Lung (tissue), 16 donors: ENCODE results near the gene CHD9NB. TPM values are rescaled to one million over a fixed set of nuclear protein-coding genes. Genes with fewer than 3 reads are reported as not detected.

Experiments used
- ATAC-seq: fragments of 200-7000 bp; cut with Tn5 transposase; one replicate; pipeline ENCODE4 v1.9.1; 2020; ENCODE audit warnings: moderate number of reproducible peaks; ENCODE audit not compliant: insufficient read depth, low FRiP score
- DNase-seq, 3 donors: peaks; one replicate each; pipeline ENCODE4 v3.0.0-alpha.2; 2013 to 2017
- H3K27ac ChIP-seq, 2 donors: one replicate each; pipeline ENCODE4 v1.5.1; 2013; ENCODE audit warnings: mild to moderate bottlenecking in 2 of 2, moderate library complexity in 2 of 2, control low read depth in 1 of 2, inconsistent platforms in 1 of 2, low read depth in 1 of 2, low read length in 1 of 2
- H3K27me3 ChIP-seq, 3 donors: one replicate each; pipeline ENCODE4 v1.5.1; 2013; ENCODE audit warnings: low read length in 2 of 3; ENCODE audit not compliant: control insufficient read depth in 3 of 3, insufficient read depth in 3 of 3
- H3K36me3 ChIP-seq, 4 donors: one replicate each; pipeline ENCODE4 v1.5.1; 2013; ENCODE audit warnings: low read length in 4 of 4, mild to moderate bottlenecking in 1 of 4, moderate library complexity in 1 of 4; ENCODE audit not compliant: control insufficient read depth in 4 of 4, insufficient read depth in 4 of 4
- H3K4me1 ChIP-seq, 5 donors: one replicate each; pipeline ENCODE4 v1.5.1; 2013; ENCODE audit warnings: low read length in 5 of 5, mild to moderate bottlenecking in 2 of 5, moderate library complexity in 1 of 5; ENCODE audit not compliant: control insufficient read depth in 5 of 5, insufficient read depth in 5 of 5
- H3K4me3 ChIP-seq: one replicate; pipeline ENCODE4 v1.5.1; 2013; ENCODE audit warnings: mild to moderate bottlenecking, control low read depth, moderate library complexity
- H3K9ac ChIP-seq, 2 donors: one replicate each; pipeline ENCODE4 v1.5.1; 2013; ENCODE audit warnings: low read length in 2 of 2, control low read depth in 1 of 2; ENCODE audit not compliant: insufficient read depth in 1 of 2
- H3K9me3 ChIP-seq, 4 donors: one replicate each; pipeline ENCODE4 v1.5.1; 2013; ENCODE audit warnings: low read length in 3 of 4, mild to moderate bottlenecking in 1 of 4, moderate library complexity in 1 of 4; ENCODE audit not compliant: control insufficient read depth in 4 of 4, insufficient read depth in 3 of 4
- WGBS, 2 donors: extraction: QIAGEN DNeasy Blood & Tissue Kit; methylation state at CpG; one replicate each; pipeline ENCODE4 v1.1.7; 2013; 5-methylcytosine and 5-hydroxymethylcytosine counted together
- long read RNA-seq, 5 donors: transcript quantifications; one replicate each; lab custom pipeline, GENCODE V29; 2026
- polyA plus RNA-seq, 2 donors: library from polyadenylated mRNA; stranded (reverse); fragments of 200-250 nt; gene quantifications; one replicate each; pipeline ENCODE4 v1.2.1, GENCODE V29; 2013
- total RNA-seq, 2 donors: library from RNA; depleted of rRNA in 1 of 2; stranded (reverse); fragments of >200 nt in 1 of 2; gene quantifications; one replicate each; pipeline ENCODE4 v1.2.1, GENCODE V29; 2014 to 2021
- TF ChIP-seq, protein P1 (sequence below): IDR thresholded peaks from 2 replicates; pipeline ENCODE4 v1.5.1; 2012; ENCODE audit warnings: mild to moderate bottlenecking; ENCODE audit errors: control extremely low read depth, extremely low read depth
- donor health status: control.
- donor health status: control.
- donor health status: Bipolar disorder and iron deficiency.
- donor health status: healthy.
- donor health status: DM: yes; HTN: yes; CAD: no.

The CHD9NB gene
- total RNA-seq (10 to 100 TPM; 33.0 to 34.8 TPM), polyA plus RNA-seq (10 to 100 TPM; 19.8 to 26.8 TPM)
- long read RNA-seq, donor 1: 0 reads
- long read RNA-seq, donor 2: 0 reads
- long read RNA-seq, donor 3: 0 reads
- long read RNA-seq, donor 4: 0 reads
- long read RNA-seq, donor 5: 0 reads

DNA sequence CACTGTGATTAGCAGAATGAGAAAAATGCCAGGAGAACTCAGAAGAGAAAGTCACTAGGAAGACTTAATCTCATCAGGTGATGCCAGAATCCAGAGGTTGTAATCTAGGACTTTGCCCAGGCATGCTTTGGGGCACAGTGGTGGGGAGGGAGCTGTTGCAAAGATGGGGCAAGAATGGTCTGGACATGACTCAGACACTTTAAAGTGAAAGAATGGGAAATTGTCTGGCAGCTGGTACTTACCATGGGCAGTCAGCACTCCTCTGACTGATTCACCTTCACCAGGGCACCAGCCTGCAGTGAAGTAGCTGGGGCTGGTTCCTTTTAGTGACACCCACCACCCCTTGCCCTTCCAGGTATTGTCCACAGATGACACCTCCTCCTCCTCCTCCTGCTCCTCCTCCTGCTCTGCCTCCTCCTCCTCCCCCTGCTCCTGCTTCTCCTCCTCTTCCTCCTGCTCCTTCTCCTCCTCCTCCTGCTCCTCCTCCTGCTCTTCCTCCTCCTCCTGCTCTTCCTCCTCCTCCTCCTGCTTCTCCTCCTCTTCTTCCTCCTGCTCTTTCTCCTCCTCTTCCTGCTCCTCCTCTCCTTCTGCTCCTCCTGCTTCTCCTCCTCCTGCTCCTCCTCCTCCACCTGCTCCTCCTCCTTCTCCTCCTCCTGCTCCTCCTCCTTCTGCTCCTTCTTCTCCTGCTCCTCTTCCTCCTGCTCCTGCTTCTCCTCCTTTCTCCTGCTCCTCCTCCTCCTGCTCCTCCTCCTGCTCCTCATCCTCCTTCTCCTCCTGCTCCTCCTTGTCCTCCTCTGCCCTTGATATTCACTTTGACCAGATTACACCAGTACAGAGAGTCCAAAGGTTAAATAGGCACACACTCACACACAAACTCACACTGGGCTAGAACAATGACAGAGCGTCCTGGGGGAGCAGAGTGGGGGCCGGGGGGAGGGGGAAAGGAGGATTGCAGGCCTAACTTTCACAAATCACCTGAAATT is at the start of gene CHD9NB:
TSS of gene CHD9NB (minus strand) at position 379 of the 983 bp plus-strand sequence. CDS start 8,739 bp downstream, outside the sequence.
- peak; percentile 43 for ATAC-seq
- H3K9ac ChIP-seq: no peak within 1 kb of the TSS

DNA sequence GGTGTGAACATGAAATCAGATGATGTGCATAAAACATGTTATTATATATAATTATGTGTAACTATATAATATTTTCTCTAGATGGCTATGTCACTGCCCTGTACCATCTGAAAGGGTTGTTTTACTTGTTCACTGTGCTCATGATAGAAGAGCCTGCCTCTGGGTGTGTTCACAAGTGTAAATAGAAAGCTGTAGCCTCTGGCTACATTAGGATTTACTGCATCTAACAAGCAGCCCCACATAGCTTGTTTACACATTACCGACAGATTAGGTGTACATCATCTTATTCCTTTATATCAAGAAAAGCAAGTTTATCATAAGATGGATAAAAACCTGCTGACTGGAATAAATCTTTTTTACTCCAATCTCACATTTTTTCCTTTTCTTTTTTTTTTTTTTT is 48.2 kb upstream of the CHD9NB start:
- H3K9me3 ChIP-seq: no peaks in the 10 kb centered on the region
- H3K36me3 ChIP-seq: peaks cover 0 to 2% (median 0%) of the 10 kb centered on the region in 4 donors
- H3K27me3 ChIP-seq: no peaks in the 10 kb centered on the region
- WGBS, 2 donors: 72 to 88% methylated on average over 1 of the region's 1 CpG
- H3K4me1 ChIP-seq: peaks cover 3 to 30% (median 13%) of the 10 kb centered on the region in 5 donors
- H3K27ac ChIP-seq: peak overlapping the region in 1 of 2 donors; percentile 95
- no peak for ATAC-seq
- H3K9ac ChIP-seq: peak overlapping the region in 1 of 2 donors; percentile 42
- no peak for DNase-seq
- no peak overlapping the region for H3K4me3 ChIP-seq
- TF ChIP-seq, protein P1, sequence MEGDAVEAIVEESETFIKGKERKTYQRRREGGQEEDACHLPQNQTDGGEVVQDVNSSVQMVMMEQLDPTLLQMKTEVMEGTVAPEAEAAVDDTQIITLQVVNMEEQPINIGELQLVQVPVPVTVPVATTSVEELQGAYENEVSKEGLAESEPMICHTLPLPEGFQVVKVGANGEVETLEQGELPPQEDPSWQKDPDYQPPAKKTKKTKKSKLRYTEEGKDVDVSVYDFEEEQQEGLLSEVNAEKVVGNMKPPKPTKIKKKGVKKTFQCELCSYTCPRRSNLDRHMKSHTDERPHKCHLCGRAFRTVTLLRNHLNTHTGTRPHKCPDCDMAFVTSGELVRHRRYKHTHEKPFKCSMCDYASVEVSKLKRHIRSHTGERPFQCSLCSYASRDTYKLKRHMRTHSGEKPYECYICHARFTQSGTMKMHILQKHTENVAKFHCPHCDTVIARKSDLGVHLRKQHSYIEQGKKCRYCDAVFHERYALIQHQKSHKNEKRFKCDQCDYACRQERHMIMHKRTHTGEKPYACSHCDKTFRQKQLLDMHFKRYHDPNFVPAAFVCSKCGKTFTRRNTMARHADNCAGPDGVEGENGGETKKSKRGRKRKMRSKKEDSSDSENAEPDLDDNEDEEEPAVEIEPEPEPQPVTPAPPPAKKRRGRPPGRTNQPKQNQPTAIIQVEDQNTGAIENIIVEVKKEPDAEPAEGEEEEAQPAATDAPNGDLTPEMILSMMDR: no peak

More for the DNA sequence above, at the start of gene CHD9NB:
- H3K4me1 ChIP-seq: peaks cover 3 to 19% (median 9%) of the 10 kb centered on the region in 5 donors
- WGBS, 2 donors: 68 to 83% methylated on average over 2 of the region's 2 CpGs
- no peak for DNase-seq
- H3K4me3 ChIP-seq: no peak within 1 kb of the TSS
- H3K9me3 ChIP-seq: no peaks in the 10 kb centered on the region
- no peaks in the 10 kb centered on the region for H3K27me3 ChIP-seq
- TF ChIP-seq, protein P1: no peak
- peak within 1 kb of the TSS in 1 of 2 donors; percentile 2 for H3K27ac ChIP-seq
- no peaks in the 10 kb centered on the region for H3K36me3 ChIP-seq

DNA sequence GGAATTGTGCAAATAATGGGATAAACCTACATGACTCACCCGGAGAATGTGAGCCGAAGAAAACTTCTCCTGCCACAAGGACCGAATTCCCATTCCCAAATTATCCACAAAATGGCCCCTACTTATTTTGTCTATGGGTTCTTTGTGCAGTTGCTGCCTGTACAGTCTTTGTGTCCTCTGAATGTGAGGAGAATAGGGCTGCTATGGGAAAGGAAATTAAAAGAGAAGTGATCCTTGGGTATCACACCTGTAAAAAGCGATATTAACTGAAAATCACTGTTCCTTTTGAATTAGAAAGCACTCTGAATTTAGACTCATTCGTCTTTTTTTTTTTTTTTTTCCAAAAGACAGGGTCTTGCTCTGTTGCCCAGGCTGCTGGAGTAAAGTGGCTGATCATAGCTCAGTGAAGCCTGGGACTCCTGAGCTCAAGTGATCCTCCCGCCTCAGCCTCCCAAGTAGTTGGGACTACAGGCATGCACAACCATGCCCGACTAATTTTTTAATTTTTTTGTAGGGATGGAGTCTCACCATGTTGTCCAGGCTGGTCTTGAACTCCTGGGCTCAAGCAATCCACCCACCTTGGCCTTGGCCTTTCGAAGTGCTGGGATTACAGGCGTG is 47.5 kb upstream of the CHD9NB start:
- Histone ChIP-seq H3K4me3 (no peak overlapping the region), H3K9me3 (no peaks in the 10 kb centered on the region), H3K36me3 (peaks cover 0 to 2% (median 0%) of the 10 kb centered on the region in 4 donors), H3K9ac (peak overlapping the region; percentile 6 to 86), H3K4me1 (peaks cover 3 to 30% (median 13%) of the 10 kb centered on the region in 5 donors), H3K27me3 (no peaks in the 10 kb centered on the region), H3K27ac (peak overlapping the region; percentile 95 to 97)
- 59 to 67% methylated on average over 9 of the region's 9 CpGs for WGBS, 2 donors
- ATAC-seq: no peak
- DNase-seq: no peak
- TF ChIP-seq, protein P1: no peak
